HG03139 (cell line): ENCODE results near the gene RNU5D-1.
"Not testable (repeated sequence)": the region's sequence is repeated elsewhere in the genome, so short reads cannot be mapped to it uniquely, and the experiment has no call there.

Experiments used
- ATAC-seq: cut with Tn5 transposase; IDR thresholded peaks from one replicate; pipeline ENCODE4 v1.9.1; 2021; ENCODE audit not compliant: unreplicated experiment

Gene RNU5D-1

GRCh38 chr1:44730741-44731512 is at the start of gene RNU5D-1:
TSS of gene RNU5D-1 (minus strand) at chr1:44731170.
- ATAC-seq: peak; percentile 58

DNA sequence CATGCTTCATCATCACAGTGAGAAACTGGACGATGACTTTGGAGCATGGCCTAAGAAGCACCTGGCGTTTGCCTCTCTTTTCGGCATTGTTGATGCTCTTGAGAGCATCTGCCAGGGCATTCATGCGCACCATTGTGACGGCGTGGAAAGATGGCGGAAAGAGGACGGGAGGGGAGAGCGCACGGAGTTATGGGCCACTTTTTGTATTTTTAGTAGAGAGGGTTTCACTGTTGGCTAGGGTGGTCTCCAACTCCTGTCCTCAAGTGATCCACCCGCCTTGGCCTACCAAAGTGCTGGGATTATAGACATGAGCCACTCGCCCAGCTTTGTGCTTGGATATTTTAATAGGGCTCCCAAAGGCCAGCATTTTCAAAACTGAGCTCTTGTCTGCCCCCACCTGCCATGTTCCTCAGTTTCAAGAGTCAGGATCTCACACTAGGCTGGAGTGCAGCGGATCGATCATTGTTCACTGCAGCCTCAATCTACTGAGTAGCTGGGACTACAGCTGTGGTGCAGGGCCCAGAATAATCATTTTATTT is 49.7 kb upstream of the RNU5D-1 start:
- ATAC-seq: no peak

GRCh38 chr1:44778705-44779576 is 48.0 kb upstream of the RNU5D-1 start:
- no peak for ATAC-seq

- ATAC-seq: no peak
Measured at GRCh38 chr1:44777969-44778635, 47.1 kb upstream of the RNU5D-1 start.

DNA sequence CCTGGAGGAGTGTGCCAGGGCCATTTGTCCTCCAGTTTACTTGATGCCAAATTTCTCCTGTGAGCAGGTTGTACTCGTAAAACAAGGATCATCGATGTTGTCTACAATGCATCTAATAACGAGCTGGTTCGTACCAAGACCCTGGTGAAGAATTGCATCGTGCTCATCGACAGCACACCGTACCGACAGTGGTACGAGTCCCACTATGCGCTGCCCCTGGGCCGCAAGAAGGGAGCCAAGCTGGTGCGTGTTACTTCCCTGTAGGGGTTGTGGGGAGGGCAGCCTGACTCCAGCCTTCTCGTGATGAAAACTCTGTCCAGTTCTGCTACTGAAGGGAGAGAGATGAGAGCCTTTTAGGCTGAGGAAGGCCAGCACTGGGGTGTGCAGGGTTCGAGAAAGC is 46.6 kb upstream of the RNU5D-1 start:
- ATAC-seq: no peak

DNA sequence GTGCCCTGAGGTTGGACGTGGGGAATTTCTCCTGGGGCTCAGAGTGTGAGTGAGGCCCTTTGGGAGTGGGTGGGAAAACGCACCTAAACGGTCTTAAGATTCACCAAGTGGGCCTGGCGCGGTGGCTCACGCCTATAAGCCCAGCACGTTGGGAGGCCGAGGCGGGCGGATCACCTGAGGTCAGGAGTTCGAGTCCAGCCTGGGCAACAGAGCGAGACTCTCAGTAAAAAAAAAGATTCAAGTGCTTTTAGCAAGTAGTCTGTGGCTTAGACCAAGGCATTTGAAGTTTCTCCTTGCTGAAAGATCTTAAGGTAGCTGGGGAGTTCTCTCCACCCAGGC is 45.7 kb upstream of the RNU5D-1 start:
- no peak for ATAC-seq

- peak; percentile 8 for ATAC-seq
Measured at GRCh38 chr1:44775930-44776729, 45.2 kb upstream of the RNU5D-1 start.

DNA sequence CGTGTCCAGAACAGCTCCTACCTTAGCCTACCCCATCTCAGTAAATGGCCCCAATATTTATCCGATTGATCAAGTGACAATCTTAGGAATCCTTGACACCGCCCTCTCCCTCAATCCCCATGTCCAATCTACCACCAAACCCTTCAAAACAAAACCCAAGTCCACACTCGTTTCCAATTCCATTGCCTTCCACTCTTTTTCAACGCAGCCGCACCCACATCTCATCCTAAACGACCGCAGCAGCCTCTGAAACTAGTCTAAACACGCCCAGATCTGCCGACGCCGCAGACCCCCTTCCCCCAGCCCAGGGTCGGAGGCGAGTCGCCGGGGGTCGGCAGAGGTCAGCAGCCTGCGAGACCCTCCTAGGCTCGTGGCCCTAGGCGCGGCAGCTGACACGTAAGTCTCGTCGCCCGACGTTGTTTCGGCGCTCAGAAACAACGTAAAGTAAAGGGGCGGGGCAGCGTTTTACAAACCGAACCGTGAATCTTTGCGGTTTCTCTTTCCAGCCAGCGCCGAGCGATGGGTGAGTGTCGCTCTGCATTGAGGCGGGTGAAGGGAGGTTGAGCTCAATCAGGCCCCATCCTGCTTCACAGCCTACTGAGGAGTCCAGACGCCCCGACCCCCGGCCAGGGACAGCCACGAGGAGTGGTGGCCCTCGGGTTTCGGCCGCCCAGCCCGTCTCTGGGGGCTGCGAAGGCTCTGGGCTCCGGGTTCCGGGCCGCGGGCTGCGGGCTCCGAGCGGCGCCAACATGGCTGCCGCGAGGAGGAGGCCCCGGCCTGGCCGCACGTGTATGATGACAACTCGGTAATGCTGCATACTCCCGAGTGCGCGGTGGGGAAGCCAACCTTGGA is 44.3 kb upstream of the RNU5D-1 start, which contains the start of gene RPS8:
Gene RPS8, plus strand, starts transcription at position 463 of the 852 bp plus-strand sequence. Its CDS starts 57 bp downstream, at position 520.
- peak; percentile 79 for ATAC-seq

GRCh38 chr1:44766421-44766820 is 35.5 kb upstream of the RNU5D-1 start:
- ATAC-seq: not testable (repeated sequence)

DNA sequence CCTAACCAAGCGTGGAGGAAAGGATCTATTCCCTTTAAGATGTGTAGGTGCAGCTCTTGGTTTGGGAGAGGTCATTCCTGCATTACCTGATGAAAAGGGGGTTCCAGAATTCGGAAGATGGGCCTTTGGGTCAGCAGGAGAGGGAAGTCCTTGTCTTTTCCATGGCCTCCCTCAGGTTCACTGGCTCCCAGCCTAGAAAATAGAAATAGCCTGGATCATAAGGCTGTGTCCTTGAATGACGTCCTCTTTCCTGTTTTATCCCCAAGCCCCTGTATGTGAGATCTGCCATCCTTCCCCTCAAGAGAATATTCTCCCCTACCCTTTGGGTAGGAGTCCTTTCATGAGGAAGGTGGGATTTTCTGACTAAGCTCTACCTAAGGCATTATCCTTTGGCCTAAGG is 29.9 kb upstream of the RNU5D-1 start:
- no peak for ATAC-seq

GRCh38 chr1:44759077-44759476 is 28.1 kb upstream of the RNU5D-1 start:
- no peak for ATAC-seq

- no peak for ATAC-seq
Measured at GRCh38 chr1:44757420-44757819, 26.4 kb upstream of the RNU5D-1 start.

- no peak for ATAC-seq
Measured at GRCh38 chr1:44747878-44748277, 16.9 kb upstream of the RNU5D-1 start.

DNA sequence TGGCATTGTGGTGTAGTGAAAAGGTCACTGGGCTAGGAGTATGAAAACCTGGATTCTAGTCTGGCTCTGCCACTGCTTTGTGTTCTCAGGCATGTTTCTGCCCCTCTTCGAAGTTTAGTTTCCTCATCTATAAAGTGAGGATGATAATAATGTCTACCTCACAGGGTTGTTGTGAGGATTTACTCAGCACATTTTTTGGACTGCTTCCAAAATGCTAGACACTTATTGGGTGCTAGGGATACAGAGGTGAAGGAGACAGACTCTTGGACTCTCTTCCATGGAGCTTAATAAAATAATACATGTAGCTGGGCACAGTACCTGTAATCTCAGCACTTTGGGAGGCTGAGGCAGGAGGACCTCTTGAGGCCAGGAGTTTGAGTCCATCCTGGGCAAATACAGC is 12.2 kb upstream of the RNU5D-1 start:
- no peak for ATAC-seq

GRCh38 chr1:44740179-44740617 is 9.2 kb upstream of the RNU5D-1 start:
- no peak for ATAC-seq

GRCh38 chr1:44739307-44740178 is 8.6 kb upstream of the RNU5D-1 start, which contains the start of gene KIF2C:
TSS of gene KIF2C (plus strand) at chr1:44739837. CDS start at chr1:44739933, 96 bp downstream.
- ATAC-seq: peak; percentile 98

DNA sequence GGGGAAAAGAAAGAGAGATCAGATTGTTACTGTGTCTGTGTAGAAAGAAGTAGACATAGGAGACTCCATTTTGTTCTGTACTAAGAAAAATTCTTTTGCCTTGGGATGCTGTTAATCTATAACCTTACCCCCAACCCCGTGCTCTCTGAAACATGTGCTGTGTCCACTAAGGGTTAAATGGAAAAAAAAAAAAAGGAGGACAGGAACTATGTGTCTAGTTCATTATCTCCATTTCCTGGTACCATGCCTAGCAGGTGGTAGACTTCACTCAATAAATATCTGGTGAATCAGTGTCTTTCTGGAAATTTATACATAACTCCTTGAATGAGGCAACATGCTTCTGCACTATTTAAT is 8.0 kb upstream of the RNU5D-1 start:
- not testable (repeated sequence) for ATAC-seq

GRCh38 chr1:44735992-44736391 is 5.0 kb upstream of the RNU5D-1 start:
- no peak for ATAC-seq
